ENCODE measurements around the gene SBF2. TPM values are rescaled to one million over a fixed set of nuclear protein-coding genes. Genes with fewer than 3 reads are reported as not detected.

Gene SBF2
- total RNA-seq, 1 donor from 2014 or later = 44.9 TPM

DNA sequence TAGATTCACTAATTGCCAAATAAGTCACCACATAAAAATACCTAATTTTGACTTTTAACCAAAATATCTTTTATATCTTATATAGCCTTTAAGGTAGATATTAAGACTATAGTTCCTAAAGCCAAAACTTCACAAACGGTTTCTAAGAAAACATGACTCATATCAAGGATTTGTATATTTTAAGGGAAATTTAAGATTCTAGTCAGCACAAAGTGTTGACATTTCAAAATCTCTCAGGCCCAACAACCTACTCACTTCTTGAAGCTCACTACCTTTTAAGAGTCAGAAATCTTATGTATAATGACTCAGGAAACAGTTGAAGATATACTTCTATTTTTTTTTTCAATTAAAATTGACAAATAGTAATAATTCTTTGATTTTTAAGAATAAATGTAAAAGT, 221.9 kb downstream of the SBF2 start:
- H3K27ac Mint-ChIP-seq = no peak overlapping the region

DNA sequence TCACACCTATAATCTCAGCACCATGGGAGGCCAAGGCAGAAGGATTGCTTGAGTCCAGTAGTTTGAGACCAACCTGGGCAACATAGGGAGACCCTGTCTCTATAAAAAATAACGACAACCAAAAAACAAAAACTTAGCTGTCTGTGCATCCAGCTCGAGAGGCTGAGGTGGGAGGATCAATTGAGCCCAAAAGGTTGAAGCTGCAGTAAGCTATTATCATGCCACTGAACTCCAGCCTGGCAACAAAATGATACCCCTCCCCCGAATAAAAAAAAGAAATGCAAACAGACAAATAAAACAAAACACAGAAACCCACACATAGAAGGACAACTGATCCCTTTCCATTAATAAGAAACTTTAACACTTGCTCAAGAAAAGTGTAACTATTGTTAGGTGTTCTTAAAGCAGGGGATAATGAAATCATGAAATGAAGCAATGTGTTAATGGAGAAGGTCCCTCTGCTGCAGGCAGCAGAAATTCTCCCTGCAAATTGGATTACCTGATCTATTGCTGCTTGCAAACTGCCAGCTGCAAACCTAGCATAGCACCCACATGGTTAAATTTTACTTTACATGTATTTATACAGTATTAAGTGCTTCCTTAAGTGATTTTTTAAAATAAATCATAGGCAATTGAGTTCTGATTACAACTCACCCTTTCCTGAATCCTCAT, 226.3 kb downstream of the SBF2 start:
- DNase-seq (ENCODE audit: low spot score, unreplicated experiment) = no peak
- no peak for TF ChIP-seq CTCF (IDR thresholded peaks at IDR 0.05; ENCODE audit: unreplicated experiment)
- H3K9me3 Mint-ChIP-seq (ENCODE audit: low read depth) = peaks cover 3% of the 10 kb centered on the region
- peaks cover 13% of the 10 kb centered on the region for H3K36me3 Mint-ChIP-seq (ENCODE audit: insufficient read depth)
- H3K27ac Mint-ChIP-seq = no peak overlapping the region
- H3K27me3 Mint-ChIP-seq = no peaks in the 10 kb centered on the region
- H3K4me3 Mint-ChIP-seq (ENCODE audit: low read depth) = no peak overlapping the region
- peaks cover 3% of the 10 kb centered on the region for H3K4me1 Mint-ChIP-seq (ENCODE audit: low read depth)

More for the DNA sequence above, 221.9 kb downstream of the SBF2 start:
- Mint-ChIP-seq H3K36me3 (ENCODE audit: insufficient read depth) (peaks cover 10% of the 10 kb centered on the region), H3K4me1 (ENCODE audit: low read depth) (no peaks in the 10 kb centered on the region), H3K9me3 (ENCODE audit: low read depth) (no peaks in the 10 kb centered on the region), H3K27me3 (no peaks in the 10 kb centered on the region), H3K4me3 (ENCODE audit: low read depth) (no peak overlapping the region)
- no peak for TF ChIP-seq CTCF (IDR thresholded peaks at IDR 0.05; ENCODE audit: unreplicated experiment)
- DNase-seq (ENCODE audit: low spot score, unreplicated experiment) = no peak

- DNase-seq (ENCODE audit: low spot score, unreplicated experiment) = no peak
- H3K4me1 Mint-ChIP-seq (ENCODE audit: low read depth) = peaks cover 3% of the 10 kb centered on the region
- no peak overlapping the region for H3K27ac Mint-ChIP-seq
- H3K27me3 Mint-ChIP-seq = no peaks in the 10 kb centered on the region
- peaks cover 16% of the 10 kb centered on the region for H3K9me3 Mint-ChIP-seq (ENCODE audit: low read depth)
- no peak overlapping the region for H3K4me3 Mint-ChIP-seq (ENCODE audit: low read depth)
- H3K36me3 Mint-ChIP-seq (ENCODE audit: insufficient read depth) = peaks cover 18% of the 10 kb centered on the region
- no peak for TF ChIP-seq CTCF (IDR thresholded peaks at IDR 0.05; ENCODE audit: unreplicated experiment)
Observed at GRCh38 chr11:10066441-10066840, 227.6 kb downstream of the SBF2 start.

- H3K27ac Mint-ChIP-seq = no peak overlapping the region
- H3K4me3 Mint-ChIP-seq (ENCODE audit: low read depth) = no peak overlapping the region
- TF ChIP-seq CTCF (IDR thresholded peaks at IDR 0.05; ENCODE audit: unreplicated experiment) = no peak
- H3K4me1 Mint-ChIP-seq (ENCODE audit: low read depth) = peaks cover 3% of the 10 kb centered on the region
- peaks cover 27% of the 10 kb centered on the region for H3K9me3 Mint-ChIP-seq (ENCODE audit: low read depth)
- no peak for DNase-seq (ENCODE audit: low spot score, unreplicated experiment)
- no peaks in the 10 kb centered on the region for H3K27me3 Mint-ChIP-seq
- H3K36me3 Mint-ChIP-seq (ENCODE audit: insufficient read depth) = peaks cover 18% of the 10 kb centered on the region
Observed at GRCh38 chr11:10064828-10065227, 229.2 kb downstream of the SBF2 start.

GRCh38 chr11:10058356-10058755, 235.7 kb downstream of the SBF2 start:
- no peaks in the 10 kb centered on the region for H3K27me3 Mint-ChIP-seq
- H3K4me1 Mint-ChIP-seq (ENCODE audit: low read depth) = peaks cover 3% of the 10 kb centered on the region
- TF ChIP-seq CTCF (IDR thresholded peaks at IDR 0.05; ENCODE audit: unreplicated experiment) = no peak
- no peak for DNase-seq (ENCODE audit: low spot score, unreplicated experiment)
- peaks cover 52% of the 10 kb centered on the region for H3K9me3 Mint-ChIP-seq (ENCODE audit: low read depth)
- H3K27ac Mint-ChIP-seq = no peak overlapping the region
- H3K4me3 Mint-ChIP-seq (ENCODE audit: low read depth) = no peak overlapping the region
- H3K36me3 Mint-ChIP-seq (ENCODE audit: insufficient read depth) = peaks cover 32% of the 10 kb centered on the region
